SK-N-SH (cell line): ENCODE measurements around the gene MFAP3L. TPM values are rescaled to one million over a fixed set of nuclear protein-coding genes. Genes with fewer than 3 reads are reported as not detected.

Experiments
- CTCF ChIA-PET: fragments of 300-600, 350-600 bp; formaldehyde crosslinking; extraction: SDS; loops from one replicate; lab custom pipeline; 2021; lab: Yijun Ruan, JAX
- POLR2A ChIA-PET: fragments of 350-600 bp; sonication (Branson Sonifier 250); formaldehyde crosslinking; extraction: SDS; loops from one replicate; lab custom pipeline; 2020; ENCODE audit warnings: antibody characterized with exemption, inconsistent platforms; lab: Yijun Ruan, JAX
- DNase-seq: peaks from one replicate; pipeline ENCODE4 v3.0.0; 2012
- H2AFZ ChIP-seq: fragments of 200-600 bp; sonication (generic); 2 replicates; pipeline ENCODE4 v1.8.1; 2016; ENCODE audit warnings: antibody characterized with exemption, mild to moderate bottlenecking, low read depth
- H3F3A ChIP-seq: fragments of 200-600 bp; sonication (generic); replicated peaks from 2 replicates; pipeline ENCODE3; 2016; ENCODE audit warnings: antibody characterized with exemption, mild to moderate bottlenecking; ENCODE audit not compliant: insufficient read depth
- H3K27ac ChIP-seq, 2 experiments: fragments of 200-500 bp in 1 of 2; fragments of 200-600 bp in 1 of 2; sonication (Bioruptor generic) in 1 of 2; sonication (generic), shearing (Covaris generic) in 1 of 2; 2 replicates each; pipeline versions ENCODE4 v1.5.1 to v1.6.1; 2014 to 2016; ENCODE audit warnings: low read depth in 2 of 2, inconsistent platforms in 1 of 2, low read length in 1 of 2, mild to moderate bottlenecking in 1 of 2, mixed read lengths in 1 of 2
- H3K27me3 ChIP-seq: fragments of 200-600 bp; sonication (generic), shearing (Covaris generic); 2 replicates; pipeline ENCODE4 v1.6.1; 2016; ENCODE audit warnings: mixed run types; ENCODE audit not compliant: insufficient read depth
- H3K36me3 ChIP-seq, 2 experiments: fragments of 200-500 bp in 1 of 2; fragments of 200-600 bp in 1 of 2; sonication (Bioruptor generic) in 1 of 2; sonication (generic) in 1 of 2; replicated peaks in 1 of 2; 2 replicates each; pipeline versions ENCODE3 to v1.5.1; 2014 to 2016; ENCODE audit warnings: low read length in 1 of 2, mild to moderate bottlenecking in 1 of 2; ENCODE audit not compliant: insufficient read depth in 2 of 2, control insufficient read depth in 1 of 2
- H3K4me1 ChIP-seq, 2 experiments: fragments of 200-500 bp in 1 of 2; fragments of 200-600 bp in 1 of 2; sonication (Bioruptor generic) in 1 of 2; sonication (generic), shearing (Covaris generic) in 1 of 2; 2 replicates each; pipeline versions ENCODE4 v1.5.1 to v1.6.1; 2014 to 2016; ENCODE audit warnings: low read depth in 1 of 2, low read length in 1 of 2, mixed run types in 1 of 2; ENCODE audit not compliant: insufficient read depth in 2 of 2, control insufficient read depth in 1 of 2
- H3K4me2 ChIP-seq: fragments of 200-600 bp; sonication (generic), shearing (Covaris generic); 2 replicates; pipeline ENCODE4 v1.6.1; 2017; ENCODE audit warnings: mixed run types
- H3K4me3 ChIP-seq, 2 experiments: fragments of 200-500 bp in 1 of 2; fragments of 200-600 bp in 1 of 2; sonication (Bioruptor generic) in 1 of 2; sonication (generic), shearing (Covaris generic) in 1 of 2; 2 replicates each; pipeline versions ENCODE4 v1.5.1 to v1.8.1; 2014 to 2016; ENCODE audit warnings: low read depth in 2 of 2, inconsistent platforms in 1 of 2, low read length in 1 of 2, mild to moderate bottlenecking in 1 of 2, mixed read lengths in 1 of 2, moderate library complexity in 1 of 2
- H3K79me2 ChIP-seq: fragments of 200-600 bp; sonication (generic); 2 replicates; pipeline ENCODE4 v1.8.1; 2017; ENCODE audit warnings: mild to moderate bottlenecking; ENCODE audit not compliant: insufficient read depth
- H3K9ac ChIP-seq: fragments of 200-600 bp; sonication (generic); 2 replicates; pipeline ENCODE4 v1.6.1; 2017; ENCODE audit warnings: mixed run types
- H3K9me2 ChIP-seq: fragments of 200-600 bp; sonication (generic); 2 replicates; pipeline ENCODE4 v1.6.1; 2017; ENCODE audit warnings: mixed run types
- H3K9me3 ChIP-seq: fragments of 200-600 bp; sonication (generic); 2 replicates; pipeline ENCODE4 v1.6.1; 2017; ENCODE audit warnings: mixed run types, mild to moderate bottlenecking, moderate library complexity
- H4K20me1 ChIP-seq: fragments of 200-600 bp; sonication (generic); 2 replicates; pipeline ENCODE4 v1.6.1; 2017; ENCODE audit warnings: mild to moderate bottlenecking, mixed run types; ENCODE audit not compliant: insufficient read depth
- CTCF ChIP-seq: fragments of 200-600 bp; sonication (generic); IDR thresholded peaks from 2 replicates; pipeline ENCODE4 v1.6.1; 2017; ENCODE audit warnings: antibody characterized with exemption, mild to moderate bottlenecking, moderate library complexity
- ELF1 ChIP-seq: IDR thresholded peaks from 2 replicates; pipeline ENCODE4 v1.4.0; 2012
- EP300 ChIP-seq, 2 experiments: IDR thresholded peaks; 2 replicates each; pipeline versions ENCODE4 v1.4.0 to v1.6.1; 2012; ENCODE audit warnings: borderline replicate concordance in 1 of 2, low read depth in 1 of 2, low read length in 1 of 2
- EZH2phosphoT487 ChIP-seq: fragments of 200-600 bp; sonication (generic); IDR thresholded peaks from 2 replicates; pipeline ENCODE4 v1.6.1; 2017; ENCODE audit warnings: low read depth, mixed run types, mild to moderate bottlenecking, antibody characterized with exemption, moderate library complexity, borderline replicate concordance
- JUND ChIP-seq: IDR thresholded peaks from 2 replicates; pipeline ENCODE4 v1.4.0; 2012
- NFIC ChIP-seq: IDR thresholded peaks from 2 replicates; pipeline ENCODE4 v1.4.0; 2012; ENCODE audit warnings: borderline replicate concordance
- POLR2AphosphoS5 ChIP-seq: IDR thresholded peaks from 2 replicates; pipeline ENCODE4 v1.6.1; 2012; ENCODE audit warnings: low read depth, low read length
- RFX5 ChIP-seq: IDR thresholded peaks from 2 replicates; pipeline ENCODE4 v1.6.1; 2012; ENCODE audit warnings: mild to moderate bottlenecking, improper control_type of control experiment, low read length
- RXRA ChIP-seq: IDR thresholded peaks from 2 replicates; pipeline ENCODE4 v1.4.0; 2012; ENCODE audit warnings: low read depth, mild to moderate bottlenecking, borderline replicate concordance
- USF2 ChIP-seq: fragments of 150-350 bp; IDR thresholded peaks from 2 replicates; pipeline ENCODE4 v1.6.1; 2017; ENCODE audit warnings: antibody characterized with exemption, low read length, low read depth, borderline replicate concordance
- YY1 ChIP-seq: IDR thresholded peaks from 2 replicates; pipeline ENCODE4 v1.4.0; 2012; ENCODE audit warnings: low read depth, mild to moderate bottlenecking
- WGBS: methylation state at CpG from one replicate; pipeline ENCODE4 v1.1.6; 2017; ENCODE audit warnings: low lambda C conversion rate; 5-methylcytosine and 5-hydroxymethylcytosine counted together
- polyA plus RNA-seq, 3 experiments: library from polyadenylated mRNA; depleted of rRNA; stranded (reverse); fragments of >200 nt; gene quantifications; 2 replicates each; pipeline ENCODE4 v1.2.3, GENCODE V29; 2012
- TF ChIP-seq, protein P1 (sequence below): IDR thresholded peaks from 2 replicates; pipeline ENCODE4 v1.4.0; 2012; ENCODE audit warnings: low read depth, borderline replicate concordance
- TF ChIP-seq, protein P2 (sequence below): fragments of 150-350 bp; IDR thresholded peaks from 2 replicates; pipeline ENCODE4 v1.6.1; 2016; ENCODE audit warnings: mild to moderate bottlenecking, low read depth, low read length

Gene MFAP3L
- polyA plus RNA-seq, 1 of the 3 experiments (the other 2 are of a cell fraction), result 5.4 TPM

- H3K27ac ChIP-seq, result no peak overlapping the region
- WGBS, result 77% methylated on average over 7 of the region's 7 CpGs
- no peaks in the 10 kb centered on the region for H3K9me2 ChIP-seq
- H2AFZ ChIP-seq, result no peak overlapping the region
- no peak for DNase-seq
- peaks cover 0 to 6% of the 10 kb centered on the region in 2 experiments for H3K36me3 ChIP-seq
- H3F3A ChIP-seq, result peaks cover 23% of the 10 kb centered on the region
- no peak overlapping the region for H3K4me2 ChIP-seq
- TF ChIP-seq CTCF (no peak), ELF1 (no peak), YY1 (no peak), RXRA (no peak), JUND (no peak), POLR2AphosphoS5 (no peak), EP300 (IDR thresholded peaks at IDR 0.05; ENCODE audit: borderline replicate concordance in 1 of 2, low read depth in 1 of 2, low read length in 1 of 2) (no peak), EZH2phosphoT487 (no peak), USF2 (no peak), RFX5 (no peak), NFIC (no peak)
- TF ChIP-seq, protein P1, sequence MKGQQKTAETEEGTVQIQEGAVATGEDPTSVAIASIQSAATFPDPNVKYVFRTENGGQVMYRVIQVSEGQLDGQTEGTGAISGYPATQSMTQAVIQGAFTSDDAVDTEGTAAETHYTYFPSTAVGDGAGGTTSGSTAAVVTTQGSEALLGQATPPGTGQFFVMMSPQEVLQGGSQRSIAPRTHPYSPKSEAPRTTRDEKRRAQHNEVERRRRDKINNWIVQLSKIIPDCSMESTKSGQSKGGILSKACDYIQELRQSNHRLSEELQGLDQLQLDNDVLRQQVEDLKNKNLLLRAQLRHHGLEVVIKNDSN, result no peak
- TF ChIP-seq, protein P2, sequence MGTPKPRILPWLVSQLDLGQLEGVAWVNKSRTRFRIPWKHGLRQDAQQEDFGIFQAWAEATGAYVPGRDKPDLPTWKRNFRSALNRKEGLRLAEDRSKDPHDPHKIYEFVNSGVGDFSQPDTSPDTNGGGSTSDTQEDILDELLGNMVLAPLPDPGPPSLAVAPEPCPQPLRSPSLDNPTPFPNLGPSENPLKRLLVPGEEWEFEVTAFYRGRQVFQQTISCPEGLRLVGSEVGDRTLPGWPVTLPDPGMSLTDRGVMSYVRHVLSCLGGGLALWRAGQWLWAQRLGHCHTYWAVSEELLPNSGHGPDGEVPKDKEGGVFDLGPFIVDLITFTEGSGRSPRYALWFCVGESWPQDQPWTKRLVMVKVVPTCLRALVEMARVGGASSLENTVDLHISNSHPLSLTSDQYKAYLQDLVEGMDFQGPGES, result no peak
- TF ChIP-seq, all 33 proteins: peak for 0
- no peaks in the 10 kb centered on the region for H3K27me3 ChIP-seq
- H3K9me3 ChIP-seq, result no peaks in the 10 kb centered on the region
- POLR2A ChIA-PET, result no interaction called here
- peaks cover 6 to 10% of the 10 kb centered on the region in 2 experiments; a peak in 3 of 4 replicates for H3K4me1 ChIP-seq
- H3K79me2 ChIP-seq, result peaks cover 94% of the 10 kb centered on the region
- H3K9ac ChIP-seq, result no peak overlapping the region
- no peaks in the 10 kb centered on the region for H4K20me1 ChIP-seq
- H3K4me3 ChIP-seq, result no peak overlapping the region
- CTCF ChIA-PET, result interaction anchor here (0.6 to 1.0 kb wide), 2 partner anchors 13 to 202 kb away, joined by 3 read pairs; no protein-coding TSS in a partner anchor
These were observed 14.1 kb downstream of the MFAP3L start for GRCh38 chr4:170011921-170012628.
